H1 (cell line): Measurements from ENCODE around the gene IL6ST. TPM values are rescaled to one million over a fixed set of nuclear protein-coding genes. Genes with fewer than 3 reads are reported as not detected.

ENCODE experiments used
- CTCF ChIA-PET: fragments of 300-600 bp; sonication (Branson Sonifier 250); formaldehyde crosslinking; loops from one replicate; lab custom pipeline; 2021; ENCODE audit not compliant: partially characterized antibody; lab: Charles Lee
- POLR2A ChIA-PET: fragments of 300-600 bp; sonication (Branson Sonifier 250); formaldehyde crosslinking; loops from one replicate; lab custom pipeline; 2021; ENCODE audit warnings: inconsistent platforms; ENCODE audit not compliant: partially characterized antibody; lab: Charles Lee
- DNase-seq, 2 experiments: peaks; one replicate each; pipeline versions ENCODE4 v3.0.0 to v3.0.0-alpha.2; 2010 to 2022; ENCODE audit warnings: low spot score in 2 of 2, low read depth in 1 of 2, mixed read lengths in 1 of 2
- FAIRE-seq: peaks from 2 replicates; lab custom pipeline; 2011; peaks lifted over from hg19 to GRCh38; lab: Jason Lieb, UNC
- H2AFZ ChIP-seq: 2 replicates; pipeline ENCODE4 v1.8.1; 2012; ENCODE audit warnings: low read length, inconsistent platforms
- H2AK5ac ChIP-seq: 2 replicates; pipeline ENCODE4 v1.6.1; 2013; ENCODE audit warnings: low read depth, low read length
- H2BK120ac ChIP-seq: replicated peaks from 2 replicates; pipeline ENCODE3; 2013; ENCODE audit warnings: low read depth, low read length, inconsistent platforms
- H2BK12ac ChIP-seq: 2 replicates; pipeline ENCODE4 v1.6.1; 2013; ENCODE audit warnings: low read depth, low read length
- H2BK15ac ChIP-seq: 2 replicates; pipeline ENCODE4 v1.6.1; 2013; ENCODE audit warnings: low read length
- H2BK20ac ChIP-seq: 2 replicates; pipeline ENCODE4 v1.6.1; 2013; ENCODE audit warnings: low read length
- H2BK5ac ChIP-seq: 2 replicates; pipeline ENCODE4 v1.6.1; 2013; ENCODE audit warnings: low read depth, low read length
- H3K14ac ChIP-seq: 2 replicates; pipeline ENCODE4 v1.6.1; 2013; ENCODE audit warnings: inconsistent platforms; ENCODE audit not compliant: insufficient read length
- H3K18ac ChIP-seq: 2 replicates; pipeline ENCODE4 v1.6.1; 2013; ENCODE audit warnings: low read length; ENCODE audit errors: extremely low read depth
- H3K23ac ChIP-seq: 2 replicates; pipeline ENCODE4 v1.6.1; 2013; ENCODE audit warnings: inconsistent platforms; ENCODE audit not compliant: insufficient read length
- H3K23me2 ChIP-seq: 2 replicates; pipeline ENCODE4 v1.6.1; 2013; ENCODE audit warnings: low read depth, low read length
- H3K27ac ChIP-seq: 2 replicates; pipeline ENCODE4 v1.6.1; 2011; ENCODE audit warnings: low read depth, low read length, inconsistent platforms
- H3K27me3 ChIP-seq, 4 experiments: replicated peaks in 1 of 4; 1 replicate in 1 of 4; 2 replicates in 3 of 4; pipeline versions ENCODE4 v1.6.1 to v1.8.1; 2011 to 2013; ENCODE audit warnings: low read length in 3 of 4, mild to moderate bottlenecking in 3 of 4, inconsistent platforms in 2 of 4, mixed read lengths in 2 of 4, moderate library complexity in 1 of 4; ENCODE audit not compliant: control insufficient read depth in 3 of 4, insufficient read depth in 3 of 4; ENCODE audit errors: extremely low read depth in 1 of 4
- H3K36me3 ChIP-seq, 4 experiments: 2 replicates each; pipeline versions ENCODE4 v1.6.1 to v1.8.1; 2011 to 2013; ENCODE audit warnings: mild to moderate bottlenecking in 4 of 4, low read length in 3 of 4, moderate library complexity in 2 of 4, control low read depth in 1 of 4, inconsistent platforms in 1 of 4; ENCODE audit not compliant: insufficient read depth in 4 of 4, control insufficient read depth in 2 of 4
- H3K4ac ChIP-seq: replicated peaks from 2 replicates; pipeline ENCODE3; 2013; ENCODE audit warnings: low read length, low read depth, mixed read lengths, inconsistent platforms; ENCODE audit not compliant: insufficient read length
- H3K4me1 ChIP-seq, 4 experiments: replicated peaks in 1 of 4; 1 replicate in 1 of 4; 2 replicates in 3 of 4; pipeline versions ENCODE4 v1.6.1 to v1.8.1; 2011 to 2013; ENCODE audit warnings: low read length in 3 of 4, inconsistent platforms in 2 of 4, mixed read lengths in 1 of 4; ENCODE audit not compliant: insufficient read depth in 4 of 4, control insufficient read depth in 3 of 4
- H3K4me2 ChIP-seq, 2 experiments: 2 replicates each; pipeline versions ENCODE4 v1.6.1 to v1.8.1; 2011 to 2013; ENCODE audit warnings: low read depth in 2 of 2, low read length in 2 of 2, control low read depth in 1 of 2, inconsistent platforms in 1 of 2, mild to moderate bottlenecking in 1 of 2; ENCODE audit not compliant: insufficient read depth in 1 of 2
- H3K4me3 ChIP-seq, 4 experiments: fragments of 200-600, 300-600 bp in 1 of 4; sonication (generic), shearing (Covaris generic), sonication (Bioruptor Twin) in 1 of 4; 2 replicates each; pipeline versions ENCODE4 v1.5.1 to v1.8.1; 2011 to 2016; ENCODE audit warnings: low read length in 4 of 4, low read depth in 3 of 4, control low read depth in 2 of 4, inconsistent platforms in 2 of 4, mild to moderate bottlenecking in 2 of 4, mixed read lengths in 1 of 4, moderate library complexity in 1 of 4; ENCODE audit not compliant: insufficient read depth in 2 of 4; ENCODE audit errors: extremely low read depth in 1 of 4
- H3K56ac ChIP-seq: replicated peaks from 2 replicates; pipeline ENCODE3; 2013; ENCODE audit warnings: low read depth, mild to moderate bottlenecking, mixed read lengths, low read length, inconsistent platforms; ENCODE audit not compliant: insufficient read length
- H3K79me1 ChIP-seq: 2 replicates; pipeline ENCODE4 v1.6.1; 2013; ENCODE audit warnings: low read depth, low read length, control low read depth
- H3K79me2 ChIP-seq, 2 experiments: 2 replicates each; pipeline versions ENCODE4 v1.6.1 to v1.8.1; 2012 to 2013; ENCODE audit warnings: low read length in 2 of 2, mild to moderate bottlenecking in 2 of 2, inconsistent platforms in 1 of 2; ENCODE audit not compliant: insufficient read depth in 2 of 2, control insufficient read depth in 1 of 2
- H3K9ac ChIP-seq, 4 experiments: replicated peaks in 1 of 4; 1 replicate in 1 of 4; 2 replicates in 3 of 4; pipeline versions ENCODE4 v1.6.1 to v1.8.1; 2011 to 2013; ENCODE audit warnings: low read depth in 3 of 4, low read length in 3 of 4, control low read depth in 2 of 4, mild to moderate bottlenecking in 2 of 4, moderate library complexity in 2 of 4, inconsistent platforms in 1 of 4; ENCODE audit errors: extremely low read depth in 1 of 4
- H3K9me3 ChIP-seq, 2 experiments: 2 replicates each; pipeline versions ENCODE4 v1.6.1 to v1.8.1; 2012 to 2013; ENCODE audit warnings: mild to moderate bottlenecking in 2 of 2, moderate library complexity in 2 of 2, control low read depth in 1 of 2, inconsistent platforms in 1 of 2, low read depth in 1 of 2, low read length in 1 of 2, mixed read lengths in 1 of 2; ENCODE audit not compliant: insufficient read depth in 2 of 2
- H4K20me1 ChIP-seq, 2 experiments: replicated peaks in 1 of 2; 2 replicates each; pipeline versions ENCODE3 to v1.8.1; 2011 to 2013; ENCODE audit warnings: inconsistent platforms in 2 of 2, low read length in 2 of 2, mild to moderate bottlenecking in 1 of 2; ENCODE audit not compliant: insufficient read depth in 2 of 2, control insufficient read depth in 1 of 2
- H4K5ac ChIP-seq: 2 replicates; pipeline ENCODE4 v1.6.1; 2013; ENCODE audit warnings: low read length, low read depth, mixed read lengths, inconsistent platforms; ENCODE audit not compliant: insufficient read length
- H4K8ac ChIP-seq: 2 replicates; pipeline ENCODE4 v1.8.0; 2013; ENCODE audit warnings: mild to moderate bottlenecking, moderate library complexity, low read length, inconsistent platforms; ENCODE audit not compliant: insufficient read depth; ENCODE audit errors: extremely low read depth
- H4K91ac ChIP-seq: replicated peaks from 2 replicates; pipeline ENCODE3; 2013; ENCODE audit warnings: low read length, mixed read lengths, inconsistent platforms; ENCODE audit not compliant: insufficient read length
- YY1 ChIP-seq: IDR thresholded peaks from 2 replicates; pipeline ENCODE4 v1.6.1; 2011; ENCODE audit warnings: low read depth, mild to moderate bottlenecking, low read length
- WGBS, 2 experiments: shearing (Covaris generic) in 1 of 2; methylation state at CpG; one replicate each; pipeline versions ENCODE4 v1.1.6 to v1.1.7; 2013 to 2015; ENCODE audit warnings: low lambda C conversion rate in 2 of 2, mixed read lengths in 2 of 2, inconsistent platforms in 1 of 2, low coverage in 1 of 2, missing lambda C conversion rate in 1 of 2; ENCODE audit not compliant: insufficient replicate concordance in 2 of 2, insufficient coverage in 1 of 2, insufficient read length in 1 of 2; ENCODE audit errors: extremely low coverage in 1 of 2, missing lambda C conversion rate in 1 of 2; 5-methylcytosine and 5-hydroxymethylcytosine counted together
- polyA plus RNA-seq, 7 experiments: library from polyadenylated mRNA; depleted of rRNA in 3 of 7; stranded (reverse) in 5 of 7; unstranded in 2 of 7; fragments of >200 nt in 5 of 7; fragments of 200-250 nt in 2 of 7; gene quantifications; 1 replicate in 5 of 7; 2 replicates in 1 of 7; 4 replicates in 1 of 7; pipeline versions ENCODE4 v1.2.1 to v1.2.3, GENCODE V29; 2011 to 2013; ENCODE audit warnings: missing spikeins in 2 of 7, mixed read lengths in 2 of 7
- total RNA-seq: library from RNA; stranded (reverse); fragmentation: NEBNext Ultra II Directional; extraction: Animal tissue kit (Norgen Biotek cat#: 25700); gene quantifications from 2 replicates; pipeline ENCODE4 v1.2.1, GENCODE V29; 2021

Gene IL6ST
- total and polyA plus RNA-seq, 2 of the 8 experiments (the other 6 are each of a cell fraction or from before 2014, with no cell fraction given), result 1.4 to 11.1 TPM

DNA sequence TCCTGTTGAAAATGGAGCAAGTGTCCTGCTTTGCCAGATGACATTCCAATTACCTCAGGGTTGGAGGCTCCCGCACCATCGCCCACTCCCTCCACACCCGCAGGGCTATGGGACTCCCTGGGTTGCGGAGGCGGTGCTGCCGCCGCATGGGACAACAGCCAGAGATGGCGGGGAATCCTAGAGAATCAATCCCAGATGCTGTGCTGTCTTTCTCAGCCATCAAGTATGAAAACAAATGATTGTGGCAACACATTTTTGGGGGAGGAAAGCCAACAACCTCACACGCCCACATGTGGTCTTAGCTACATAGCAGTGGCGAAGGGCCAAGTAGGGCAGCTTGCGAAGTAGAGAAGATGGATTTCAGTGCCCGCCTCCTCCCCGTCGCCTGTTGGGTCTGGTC lies 96.9 kb downstream of the IL6ST start:
- no peak overlapping the region for H3K23ac ChIP-seq
- 84% methylated on average over 11 of the region's 14 CpGs; no CpG with 5 or more reads in 1 of the 2 experiments for WGBS, 2 experiments
- no peaks in the 10 kb centered on the region for H3K79me2 ChIP-seq
- H2BK5ac ChIP-seq, result no peak overlapping the region
- no peak overlapping the region for H2BK12ac ChIP-seq
- no peaks in the 10 kb centered on the region for H4K20me1 ChIP-seq
- DNase-seq (no peak), FAIRE-seq (no peak)
- no peak overlapping the region for H4K91ac ChIP-seq
- no peaks in the 10 kb centered on the region for H3K27me3 ChIP-seq
- no peak overlapping the region for H3K9ac ChIP-seq
- H3K4me2 ChIP-seq, result no peak overlapping the region
- no peak overlapping the region for H2BK20ac ChIP-seq
- H4K8ac ChIP-seq, result no peak overlapping the region
- ChIA-PET POLR2A (no interaction called here), CTCF (no interaction called here)
- no peaks in the 10 kb centered on the region for H3K23me2 ChIP-seq
- no peaks in the 10 kb centered on the region for H3K4me1 ChIP-seq
- no peaks in the 10 kb centered on the region for H3K9me3 ChIP-seq
- TF ChIP-seq YY1, result no peak
- no peak overlapping the region for H3K27ac ChIP-seq
- peak overlapping the region; percentile 30; the same call in 1 of the 2 replicates for H2AFZ ChIP-seq
- H2BK120ac ChIP-seq, result no peak overlapping the region
- H3K14ac ChIP-seq, result no peak overlapping the region
- no peak overlapping the region for H3K18ac ChIP-seq
- H3K56ac ChIP-seq, result no peak overlapping the region
- H4K5ac ChIP-seq, result no peak overlapping the region
- no peaks in the 10 kb centered on the region for H3K79me1 ChIP-seq
- no peak overlapping the region for H3K4ac ChIP-seq
- H3K4me3 ChIP-seq, result no peak overlapping the region
- H2BK15ac ChIP-seq, result no peak overlapping the region; the same call in 1 of the 2 replicates
- no peak overlapping the region; the same call in 1 of the 2 replicates for H2AK5ac ChIP-seq
- no peaks in the 10 kb centered on the region for H3K36me3 ChIP-seq
